G401.6 (cell line): Measurements from ENCODE around the gene CD200R1.

Source experiments
- FAIRE-seq: peaks from 2 replicates; lab custom pipeline; 2012; peaks lifted over from hg19 to GRCh38; lab: Jason Lieb, UNC

CD200R1 gene

GRCh38 chr3:112974894-112975293 lies at the start of gene CD200R1:
CD200R1 (minus strand) TSS chr3:112975103; CDS start chr3:112974857, 246 bp downstream.
- FAIRE-seq, result no peak

GRCh38 chr3:113021471-113021870 lies 46.6 kb upstream of the CD200R1 start:
- FAIRE-seq, result no peak

GRCh38 chr3:113019182-113020137 lies 44.6 kb upstream of the CD200R1 start:
- FAIRE-seq, result peak; percentile 89

- no peak for FAIRE-seq
These were observed 43.8 kb upstream of the CD200R1 start for GRCh38 chr3:113018536-113019181.

GRCh38 chr3:113013593-113013992 lies 38.7 kb upstream of the CD200R1 start:
- FAIRE-seq, result no peak

- FAIRE-seq, result no peak
These were observed 33.2 kb upstream of the CD200R1 start for GRCh38 chr3:113008117-113008516.

- no peak for FAIRE-seq
These were observed 31.6 kb upstream of the CD200R1 start for GRCh38 chr3:113006359-113007056.

GRCh38 chr3:113005611-113006010 lies 30.7 kb upstream of the CD200R1 start:
- no peak for FAIRE-seq

- no peak for FAIRE-seq
These were observed 27.8 kb upstream of the CD200R1 start for GRCh38 chr3:113002679-113003078.

GRCh38 chr3:113002037-113002436 lies 27.1 kb upstream of the CD200R1 start:
- FAIRE-seq, result no peak

- no peak for FAIRE-seq
These were observed 25.8 kb upstream of the CD200R1 start for GRCh38 chr3:113000691-113001090.

GRCh38 chr3:112995800-112996199 lies 20.9 kb upstream of the CD200R1 start:
- no peak for FAIRE-seq

- FAIRE-seq, result no peak
These were observed 16.0 kb upstream of the CD200R1 start, which contains the start of gene GTPBP8 for GRCh38 chr3:112990672-112991602. GTPBP8 (plus strand) TSS chr3:112990984; CDS start chr3:112991000, 16 bp downstream.

GRCh38 chr3:112987710-112988334 lies 12.9 kb upstream of the CD200R1 start:
- FAIRE-seq, result no peak

- no peak for FAIRE-seq
These were observed 9.6 kb upstream of the CD200R1 start for GRCh38 chr3:112984485-112984884.

- no peak for FAIRE-seq
These were observed 7.8 kb upstream of the CD200R1 start for GRCh38 chr3:112982710-112983109.

- FAIRE-seq, result no peak
These were observed 5.2 kb upstream of the CD200R1 start for GRCh38 chr3:112980080-112980479.

GRCh38 chr3:112979244-112979832 lies 4.4 kb upstream of the CD200R1 start:
- FAIRE-seq, result peak; percentile 90

- FAIRE-seq, result no peak
These were observed 2.0 kb upstream of the CD200R1 start for GRCh38 chr3:112976953-112977352.

GRCh38 chr3:112976001-112976400 lies 1.1 kb upstream of the CD200R1 start:
- FAIRE-seq, result no peak

- no peak for FAIRE-seq
These were observed 755 bp downstream of the CD200R1 start for GRCh38 chr3:112974178-112974517.
